Measurements from ENCODE around the gene CLIP3. TPM values are rescaled to one million over a fixed set of nuclear protein-coding genes. Genes with fewer than 3 reads are reported as not detected.

Gene CLIP3
- total and polyA plus RNA-seq, 9 of the 15 experiments (the other 6 are each of a cell fraction or from before 2014, with no cell fraction given): 0.01 to 0.50 (median 0.15) TPM; not detected in 1

DNA sequence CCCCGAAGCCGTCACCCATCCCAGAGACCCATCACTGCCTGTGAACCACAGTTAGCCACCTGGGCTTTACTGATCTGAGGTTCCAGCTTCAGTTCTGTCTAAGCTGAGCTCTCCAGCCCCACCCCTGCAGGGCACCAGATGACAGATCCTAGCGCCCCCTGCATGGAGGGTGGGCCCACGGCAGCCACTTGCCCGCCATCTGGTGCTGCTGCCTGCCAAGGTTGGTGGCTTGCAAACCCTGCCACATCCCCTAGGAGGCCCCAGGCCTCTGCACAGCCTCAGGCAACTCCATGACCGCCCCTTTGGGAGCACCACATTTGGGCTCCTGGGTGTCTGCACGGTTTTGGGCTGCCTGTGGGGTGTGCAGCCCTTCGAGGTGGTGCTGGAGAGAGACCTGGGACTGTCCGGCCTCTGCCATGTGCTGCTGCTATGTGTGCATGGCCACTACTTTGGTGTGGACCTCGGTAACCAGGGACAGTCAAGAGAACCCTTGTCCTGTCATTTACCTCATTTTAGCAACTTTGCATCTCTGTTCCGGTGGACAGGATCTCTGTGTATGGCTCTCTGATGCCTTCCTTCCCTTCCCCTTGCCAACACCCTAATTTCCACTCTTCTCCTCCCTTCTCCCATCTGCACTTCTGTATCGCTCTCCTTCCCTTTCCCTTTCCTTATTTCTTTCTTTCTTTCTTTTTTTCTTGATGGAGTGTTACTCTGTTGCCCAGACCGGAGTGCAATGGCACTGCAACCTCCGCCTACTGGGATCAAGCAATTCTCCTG is 55.0 kb downstream of the CLIP3 start (continued):
- TF ChIP-seq ZBTB5 (IDR thresholded peaks at IDR 0.05): no peak
- peak in 1 of 2 experiments; percentile 27; a peak in 1 of 4 replicates for TF ChIP-seq NRF1 (conservative IDR thresholded peaks at IDR 0.05 in 1 of 2, IDR thresholded peaks at IDR 0.05 in 1 of 2)
- TF ChIP-seq KLF6 (CRISPR knock-in tag; IDR thresholded peaks at IDR 0.05; ENCODE audit: borderline replicate concordance): no peak
- TF ChIP-seq PBX2 (CRISPR knock-in tag; IDR thresholded peaks at IDR 0.05; ENCODE audit: low read depth): no peak
- no peak for TF ChIP-seq PBX2 (tag; conservative IDR thresholded peaks at IDR 0.05; ENCODE audit: low read depth)
- TF ChIP-seq ZNF561 (CRISPR knock-in tag; conservative IDR thresholded peaks at IDR 0.05): no peak
- TF ChIP-seq DDX20 (tag; IDR thresholded peaks at IDR 0.05; ENCODE audit: low read depth): no peak
- no peak for TF ChIP-seq TAF7 (tag; IDR thresholded peaks at IDR 0.05)
- TF ChIP-seq REST (IDR thresholded peaks at IDR 0.05; ENCODE audit: borderline replicate concordance): peak; percentile 44
- no peak for TF ChIP-seq REST (CRISPR knock-in tag; IDR thresholded peaks at IDR 0.05; ENCODE audit: low read depth)
- TF ChIP-seq PTBP1 (IDR thresholded peaks at IDR 0.05; ENCODE audit: low read depth, low read length): no peak
- no peak for TF ChIP-seq ZNF589 (CRISPR knock-in tag; IDR thresholded peaks at IDR 0.05; ENCODE audit: low read depth)
- no peak for TF ChIP-seq NELFE (IDR thresholded peaks at IDR 0.05; ENCODE audit: insufficient read depth, insufficient read length)
- TF ChIP-seq YY1 (IDR thresholded peaks at IDR 0.05; ENCODE audit: borderline replicate concordance in 1 of 3, control insufficient read depth in 1 of 3, extremely low read depth in 1 of 3, insufficient read depth in 3 of 3, insufficient read length in 1 of 3, insufficient replicate concordance in 2 of 3, low read depth in 1 of 3, low read length in 2 of 3): peak in 1 of 3 experiments; percentile 36

All from K562 (cell line).